HepG2 (cell line): ENCODE measurements around the gene GTF2H1.

Experiments
- POLR2AphosphoS5 ChIP-seq: IDR thresholded peaks from 2 replicates; pipeline ENCODE4 v1.6.1; 2012; ENCODE audit warnings: low read depth, low read length
- SP1 ChIP-seq, 2 experiments: fragments of 450-650 bp in 1 of 2; sonication (generic) in 1 of 2; formaldehyde crosslinking in 1 of 2; IDR thresholded peaks; 2 replicates each; pipeline versions ENCODE4 v1.4.0 to v1.6.1; 2016 to 2020; ENCODE audit warnings: missing genetic modification reagents in 1 of 2
- SP2 ChIP-seq: sonication (generic); formaldehyde crosslinking; IDR thresholded peaks from 2 replicates; pipeline ENCODE4 v1.5.1; 2020; ENCODE audit warnings: mild to moderate bottlenecking, missing genetic modification reagents
- ZFP36L2 ChIP-seq: sonication (generic); formaldehyde crosslinking; IDR thresholded peaks from 2 replicates; pipeline ENCODE4 v1.4.0; 2020; ENCODE audit warnings: missing genetic modification reagents
- ZNF160 ChIP-seq: sonication (generic); formaldehyde crosslinking; IDR thresholded peaks from 2 replicates; pipeline ENCODE4 v1.8.0; 2022; ENCODE audit warnings: mild to moderate bottlenecking, inconsistent platforms, missing genetic modification reagents
- ZNF580 ChIP-seq: IDR thresholded peaks from 2 replicates; pipeline ENCODE4 v1.6.1; 2016; ENCODE audit warnings: low read depth, borderline replicate concordance
- TF ChIP-seq, protein P1 (sequence below): sonication (generic); formaldehyde crosslinking; IDR thresholded peaks from 2 replicates; pipeline ENCODE4 v1.4.0; 2020; ENCODE audit warnings: missing genetic modification reagents
- TF ChIP-seq, protein P2 (sequence below): sonication (generic); formaldehyde crosslinking; IDR thresholded peaks from 2 replicates; pipeline ENCODE4 v1.4.0; 2020; ENCODE audit warnings: missing genetic modification reagents

DNA sequence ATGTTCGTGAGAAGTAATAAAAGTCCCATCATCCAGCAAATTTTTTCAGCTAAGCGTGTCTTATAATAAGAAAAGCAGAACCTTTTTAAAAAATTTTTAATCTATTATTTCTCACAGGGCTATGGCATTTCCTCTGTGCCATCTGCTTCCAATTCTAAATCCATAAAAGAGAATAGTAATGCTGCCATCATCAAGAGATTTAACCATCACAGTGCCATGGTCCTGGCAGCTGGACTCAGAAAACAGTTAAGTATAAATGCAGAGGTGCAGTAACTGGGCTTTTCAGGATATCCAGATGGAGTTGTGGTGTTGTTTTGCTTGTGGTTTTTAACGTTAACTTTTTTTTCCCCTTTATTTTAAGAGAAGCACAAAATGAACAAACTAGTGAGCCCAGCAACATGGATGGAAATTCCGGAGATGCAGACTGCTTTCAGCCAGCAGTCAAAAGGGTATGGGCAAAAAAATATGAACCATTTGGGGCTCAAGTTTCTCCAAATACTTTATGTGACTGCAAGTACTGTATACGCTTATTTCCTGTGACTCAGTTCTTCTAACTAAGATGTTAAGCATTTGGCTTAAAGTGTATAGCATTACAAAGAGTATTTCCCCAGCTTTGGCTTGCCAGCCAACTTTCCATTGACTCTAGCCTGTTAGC is 25.2 kb downstream of the GTF2H1 start:
- TF ChIP-seq, protein P1, sequence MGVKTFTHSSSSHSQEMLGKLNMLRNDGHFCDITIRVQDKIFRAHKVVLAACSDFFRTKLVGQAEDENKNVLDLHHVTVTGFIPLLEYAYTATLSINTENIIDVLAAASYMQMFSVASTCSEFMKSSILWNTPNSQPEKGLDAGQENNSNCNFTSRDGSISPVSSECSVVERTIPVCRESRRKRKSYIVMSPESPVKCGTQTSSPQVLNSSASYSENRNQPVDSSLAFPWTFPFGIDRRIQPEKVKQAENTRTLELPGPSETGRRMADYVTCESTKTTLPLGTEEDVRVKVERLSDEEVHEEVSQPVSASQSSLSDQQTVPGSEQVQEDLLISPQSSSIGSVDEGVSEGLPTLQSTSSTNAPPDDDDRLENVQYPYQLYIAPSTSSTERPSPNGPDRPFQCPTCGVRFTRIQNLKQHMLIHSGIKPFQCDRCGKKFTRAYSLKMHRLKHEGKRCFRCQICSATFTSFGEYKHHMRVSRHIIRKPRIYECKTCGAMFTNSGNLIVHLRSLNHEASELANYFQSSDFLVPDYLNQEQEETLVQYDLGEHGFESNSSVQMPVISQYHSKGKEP (CRISPR knock-in tag) = no peak
- TF ChIP-seq, protein P2, sequence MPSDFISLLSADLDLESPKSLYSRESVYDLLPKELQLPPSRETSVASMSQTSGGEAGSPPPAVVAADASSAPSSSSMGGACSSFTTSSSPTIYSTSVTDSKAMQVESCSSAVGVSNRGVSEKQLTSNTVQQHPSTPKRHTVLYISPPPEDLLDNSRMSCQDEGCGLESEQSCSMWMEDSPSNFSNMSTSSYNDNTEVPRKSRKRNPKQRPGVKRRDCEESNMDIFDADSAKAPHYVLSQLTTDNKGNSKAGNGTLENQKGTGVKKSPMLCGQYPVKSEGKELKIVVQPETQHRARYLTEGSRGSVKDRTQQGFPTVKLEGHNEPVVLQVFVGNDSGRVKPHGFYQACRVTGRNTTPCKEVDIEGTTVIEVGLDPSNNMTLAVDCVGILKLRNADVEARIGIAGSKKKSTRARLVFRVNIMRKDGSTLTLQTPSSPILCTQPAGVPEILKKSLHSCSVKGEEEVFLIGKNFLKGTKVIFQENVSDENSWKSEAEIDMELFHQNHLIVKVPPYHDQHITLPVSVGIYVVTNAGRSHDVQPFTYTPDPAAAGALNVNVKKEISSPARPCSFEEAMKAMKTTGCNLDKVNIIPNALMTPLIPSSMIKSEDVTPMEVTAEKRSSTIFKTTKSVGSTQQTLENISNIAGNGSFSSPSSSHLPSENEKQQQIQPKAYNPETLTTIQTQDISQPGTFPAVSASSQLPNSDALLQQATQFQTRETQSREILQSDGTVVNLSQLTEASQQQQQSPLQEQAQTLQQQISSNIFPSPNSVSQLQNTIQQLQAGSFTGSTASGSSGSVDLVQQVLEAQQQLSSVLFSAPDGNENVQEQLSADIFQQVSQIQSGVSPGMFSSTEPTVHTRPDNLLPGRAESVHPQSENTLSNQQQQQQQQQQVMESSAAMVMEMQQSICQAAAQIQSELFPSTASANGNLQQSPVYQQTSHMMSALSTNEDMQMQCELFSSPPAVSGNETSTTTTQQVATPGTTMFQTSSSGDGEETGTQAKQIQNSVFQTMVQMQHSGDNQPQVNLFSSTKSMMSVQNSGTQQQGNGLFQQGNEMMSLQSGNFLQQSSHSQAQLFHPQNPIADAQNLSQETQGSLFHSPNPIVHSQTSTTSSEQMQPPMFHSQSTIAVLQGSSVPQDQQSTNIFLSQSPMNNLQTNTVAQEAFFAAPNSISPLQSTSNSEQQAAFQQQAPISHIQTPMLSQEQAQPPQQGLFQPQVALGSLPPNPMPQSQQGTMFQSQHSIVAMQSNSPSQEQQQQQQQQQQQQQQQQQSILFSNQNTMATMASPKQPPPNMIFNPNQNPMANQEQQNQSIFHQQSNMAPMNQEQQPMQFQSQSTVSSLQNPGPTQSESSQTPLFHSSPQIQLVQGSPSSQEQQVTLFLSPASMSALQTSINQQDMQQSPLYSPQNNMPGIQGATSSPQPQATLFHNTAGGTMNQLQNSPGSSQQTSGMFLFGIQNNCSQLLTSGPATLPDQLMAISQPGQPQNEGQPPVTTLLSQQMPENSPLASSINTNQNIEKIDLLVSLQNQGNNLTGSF = no peak
- TF ChIP-seq SP2 (CRISPR knock-in tag) (no peak), ZNF160 (CRISPR knock-in tag) (no peak), POLR2AphosphoS5 (no peak), ZNF580 (no peak), SP1 (IDR thresholded peaks at IDR 0.05) (no peak), SP1 (CRISPR knock-in tag; IDR thresholded peaks at IDR 0.05) (no peak), ZFP36L2 (no peak)
